Suprapubic skin (tissue), 3 donors: ENCODE data around the gene USP6NL.

Experiments
- CTCF ChIP-seq, 2 donors: fragments of 200-600 bp in 1 of 2; fragments of 450-650 bp in 1 of 2; sonication (generic) in 1 of 2; IDR thresholded peaks; one replicate each; pipeline ENCODE4 v1.5.1; 2016 to 2019; ENCODE audit warnings: antibody characterized with exemption in 2 of 2, mild to moderate bottlenecking in 1 of 2, moderate library complexity in 1 of 2
- POLR2A ChIP-seq, 2 donors: fragments of 450-650 bp; IDR thresholded peaks; one replicate each; pipeline ENCODE4 v1.6.1; 2017; ENCODE audit warnings: antibody characterized with exemption in 2 of 2, mild to moderate bottlenecking in 2 of 2, moderate library complexity in 2 of 2

GRCh38 chr10:11586170-11586569 lies 25.3 kb downstream of the USP6NL start:
- TF ChIP-seq CTCF (IDR thresholded peaks at IDR 0.05) = no peak
- TF ChIP-seq POLR2A (IDR thresholded peaks at IDR 0.05) = no peak
